Measurements from ENCODE around the gene CDH23. TPM values are rescaled to one million over a fixed set of nuclear protein-coding genes. Genes with fewer than 3 reads are reported as not detected.

CDH23 gene
- total RNA-seq, 4 donors from 2014 or later: 7.1 to 56.2 (median 25.4) TPM

DNA sequence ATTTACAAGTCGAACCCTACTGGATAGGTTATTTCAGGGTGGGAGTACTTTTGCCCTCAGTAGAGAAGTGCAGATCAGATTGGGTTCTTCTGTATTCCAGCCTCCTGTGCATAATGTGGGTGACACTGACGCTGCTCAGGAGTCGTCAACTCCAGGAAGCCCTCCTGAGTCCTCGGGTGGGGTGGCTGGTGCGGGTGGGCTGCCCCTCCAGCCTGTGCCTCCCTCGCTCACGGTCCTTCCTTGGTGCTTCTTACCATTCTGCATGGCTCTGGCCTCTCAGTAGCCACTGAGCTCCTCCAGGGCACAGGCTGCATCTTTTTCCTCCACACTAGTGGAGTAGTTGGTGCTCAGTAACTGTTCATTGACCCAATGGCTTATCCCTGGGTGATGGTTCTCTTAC is 4.3 kb downstream of the CDH23 start:
- Histone ChIP-seq H3K9me3 (no peaks in the 10 kb centered on the region), H3K36me3 (no peaks in the 10 kb centered on the region), H3K27me3 (peaks cover 0 to 3% of the 10 kb centered on the region in 2 donors), H3K4me3 (no peak overlapping the region), H3K4me1 (peaks cover 0 to 8% of the 10 kb centered on the region in 2 donors), H3K27ac (no peak overlapping the region)
- intact Hi-C loops (cut with DNase I; ENCODE audit: low total_unique reads): no loop called here
- TF ChIP-seq POLR2A (IDR thresholded peaks at IDR 0.05): no peak
- TF ChIP-seq, protein P1, sequence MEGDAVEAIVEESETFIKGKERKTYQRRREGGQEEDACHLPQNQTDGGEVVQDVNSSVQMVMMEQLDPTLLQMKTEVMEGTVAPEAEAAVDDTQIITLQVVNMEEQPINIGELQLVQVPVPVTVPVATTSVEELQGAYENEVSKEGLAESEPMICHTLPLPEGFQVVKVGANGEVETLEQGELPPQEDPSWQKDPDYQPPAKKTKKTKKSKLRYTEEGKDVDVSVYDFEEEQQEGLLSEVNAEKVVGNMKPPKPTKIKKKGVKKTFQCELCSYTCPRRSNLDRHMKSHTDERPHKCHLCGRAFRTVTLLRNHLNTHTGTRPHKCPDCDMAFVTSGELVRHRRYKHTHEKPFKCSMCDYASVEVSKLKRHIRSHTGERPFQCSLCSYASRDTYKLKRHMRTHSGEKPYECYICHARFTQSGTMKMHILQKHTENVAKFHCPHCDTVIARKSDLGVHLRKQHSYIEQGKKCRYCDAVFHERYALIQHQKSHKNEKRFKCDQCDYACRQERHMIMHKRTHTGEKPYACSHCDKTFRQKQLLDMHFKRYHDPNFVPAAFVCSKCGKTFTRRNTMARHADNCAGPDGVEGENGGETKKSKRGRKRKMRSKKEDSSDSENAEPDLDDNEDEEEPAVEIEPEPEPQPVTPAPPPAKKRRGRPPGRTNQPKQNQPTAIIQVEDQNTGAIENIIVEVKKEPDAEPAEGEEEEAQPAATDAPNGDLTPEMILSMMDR (IDR thresholded peaks at IDR 0.05): no peak
- no peak for DNase-seq

DNA sequence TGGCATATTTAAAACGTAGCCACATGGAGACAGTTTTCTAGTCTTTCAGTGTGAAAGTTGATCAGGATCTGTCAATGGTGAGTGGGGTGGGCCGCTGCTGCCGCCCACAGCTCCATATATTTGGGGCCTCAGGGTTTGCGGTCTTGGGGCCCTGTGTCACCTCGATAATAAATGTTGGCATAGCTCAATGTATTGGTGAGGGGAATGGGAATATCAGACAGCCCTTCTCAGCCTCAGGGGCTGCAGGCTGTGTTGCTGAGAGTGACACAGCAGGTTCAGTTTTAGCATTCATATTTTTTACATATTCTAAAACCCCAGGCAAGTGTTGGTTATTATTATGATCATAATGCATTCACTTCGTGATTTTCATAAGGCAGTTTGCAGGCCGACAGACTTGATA is 5.3 kb downstream of the CDH23 start:
- DNase-seq: no peak
- no peaks in the 10 kb centered on the region for H3K9me3 ChIP-seq
- peaks cover 0 to 8% of the 10 kb centered on the region in 2 donors for H3K4me1 ChIP-seq
- TF ChIP-seq POLR2A (IDR thresholded peaks at IDR 0.05): no peak
- TF ChIP-seq, protein P1 (IDR thresholded peaks at IDR 0.05): no peak
- H3K27ac ChIP-seq: no peak overlapping the region
- H3K27me3 ChIP-seq: peaks cover 0 to 3% of the 10 kb centered on the region in 2 donors
- no peak overlapping the region for H3K4me3 ChIP-seq
- intact Hi-C loops (cut with DNase I; ENCODE audit: low total_unique reads): no loop called here
- no peaks in the 10 kb centered on the region for H3K36me3 ChIP-seq

DNA sequence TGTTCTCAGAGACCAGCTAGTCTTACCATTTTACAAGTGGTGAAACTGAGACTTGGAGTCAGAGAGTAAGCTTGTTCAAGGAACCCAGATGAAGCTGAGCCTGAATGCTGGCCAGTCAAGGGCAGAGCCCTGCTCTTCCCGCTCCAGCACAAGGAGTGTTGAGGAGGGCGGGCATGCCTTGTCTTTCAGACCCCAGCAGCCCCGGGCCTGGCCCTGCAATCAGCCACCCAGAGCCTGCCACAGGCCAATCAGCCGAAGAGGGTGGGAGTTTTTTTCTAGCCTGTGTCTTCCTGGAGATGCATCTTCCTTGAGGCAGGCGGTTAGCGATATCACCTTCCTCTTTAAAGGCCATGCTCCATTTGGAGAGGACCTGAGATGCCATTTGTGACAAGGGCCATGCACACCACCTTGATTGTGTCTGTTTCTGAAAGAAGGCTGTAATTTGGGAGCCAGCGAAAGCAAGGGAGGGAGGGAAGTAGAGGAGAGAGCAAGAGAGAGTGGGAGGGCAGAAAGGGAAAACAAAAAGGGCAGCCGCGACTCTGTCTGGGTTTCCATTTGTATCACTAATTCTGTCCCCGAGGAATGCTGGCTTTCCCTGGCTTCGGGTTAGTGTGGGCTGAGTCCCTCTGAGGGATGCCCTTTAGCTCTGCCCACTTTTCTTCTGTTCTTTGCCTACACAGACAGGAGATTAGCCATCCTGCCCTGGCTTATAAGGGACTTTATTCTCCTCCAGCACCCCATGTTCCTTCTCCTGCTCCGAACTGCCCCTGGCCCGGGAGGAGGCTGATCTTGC is 8.0 kb downstream of the CDH23 start:
- H3K9me3 ChIP-seq: no peaks in the 10 kb centered on the region
- H3K4me3 ChIP-seq: no peak overlapping the region
- intact Hi-C loops (cut with DNase I; ENCODE audit: low total_unique reads): no loop called here
- no peaks in the 10 kb centered on the region for H3K27me3 ChIP-seq
- H3K36me3 ChIP-seq: no peaks in the 10 kb centered on the region
- TF ChIP-seq POLR2A (IDR thresholded peaks at IDR 0.05): no peak
- TF ChIP-seq, protein P1 (IDR thresholded peaks at IDR 0.05): no peak
- H3K4me1 ChIP-seq: no peaks in the 10 kb centered on the region
- no peak for DNase-seq
- no peak overlapping the region for H3K27ac ChIP-seq

DNA sequence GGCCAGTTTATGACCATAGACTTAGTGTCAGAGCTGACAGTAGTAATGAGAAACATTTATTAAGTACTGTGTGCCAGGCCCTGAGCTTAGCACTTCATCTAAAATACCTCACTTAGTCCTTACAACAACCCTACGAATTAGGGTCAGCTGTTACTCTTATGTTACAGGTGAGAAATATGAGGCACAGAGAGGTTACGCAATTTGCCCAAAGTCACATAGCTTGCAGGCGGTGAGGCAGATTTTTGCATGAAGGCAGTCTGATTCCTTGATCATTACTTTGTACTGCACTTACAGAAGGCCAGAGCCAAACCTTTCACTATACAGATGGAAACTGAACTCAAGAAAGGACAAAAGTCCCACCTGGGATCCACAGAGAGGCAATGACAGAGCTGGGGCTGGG is 10.2 kb downstream of the CDH23 start:
- Histone ChIP-seq H3K4me3 (no peak overlapping the region), H3K9me3 (peaks cover 0 to 5% of the 10 kb centered on the region in 2 donors), H3K27me3 (no peaks in the 10 kb centered on the region), H3K36me3 (no peaks in the 10 kb centered on the region), H3K4me1 (no peaks in the 10 kb centered on the region), H3K27ac (no peak overlapping the region)
- DNase-seq: no peak
- no peak for TF ChIP-seq POLR2A (IDR thresholded peaks at IDR 0.05)
- TF ChIP-seq, protein P1 (IDR thresholded peaks at IDR 0.05): no peak
- intact Hi-C loops (cut with DNase I; ENCODE audit: low total_unique reads): no loop called here

DNA sequence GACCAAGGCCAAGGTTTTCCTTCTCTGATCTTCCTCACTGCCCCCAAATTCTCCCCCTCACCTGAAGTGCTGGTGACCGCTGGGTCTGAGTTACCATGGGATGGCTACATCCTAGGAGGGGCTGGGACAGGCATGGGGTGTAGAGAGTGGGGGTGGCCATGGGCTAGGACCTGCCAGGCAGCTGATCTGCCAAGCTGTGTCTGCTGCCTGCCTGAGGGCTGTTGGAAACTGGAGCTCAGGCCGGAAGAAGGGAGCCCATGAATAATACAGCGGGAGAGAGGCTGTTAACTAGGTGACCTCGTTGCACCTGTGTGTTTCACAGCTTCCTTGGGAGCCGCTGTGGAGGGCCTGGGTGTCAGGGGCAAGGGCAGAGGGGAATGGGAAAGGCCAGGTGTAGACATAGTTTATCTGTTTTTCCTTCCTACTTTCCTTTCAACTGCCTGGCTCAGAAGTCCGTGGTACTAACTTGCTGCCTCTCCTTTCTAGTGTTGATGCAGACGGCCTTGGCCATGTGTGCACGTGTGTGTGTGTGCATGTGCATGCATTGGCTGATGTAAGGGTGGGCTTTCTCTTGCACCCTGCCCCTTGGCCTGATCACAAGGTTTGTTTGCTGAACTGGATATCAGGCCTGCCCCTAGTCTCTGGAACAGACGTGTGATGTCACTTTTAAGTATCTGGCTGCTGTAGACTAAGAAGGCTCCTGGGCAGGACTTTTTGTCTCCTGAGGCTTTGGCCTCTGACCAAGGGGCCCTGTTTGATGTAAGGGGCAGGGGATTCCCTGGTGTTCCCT is 11.9 kb downstream of the CDH23 start:
- Histone ChIP-seq H3K27ac (no peak overlapping the region), H3K27me3 (no peaks in the 10 kb centered on the region), H3K36me3 (no peaks in the 10 kb centered on the region), H3K4me1 (no peaks in the 10 kb centered on the region), H3K4me3 (no peak overlapping the region), H3K9me3 (peaks cover 0 to 5% of the 10 kb centered on the region in 2 donors)
- TF ChIP-seq, protein P1 (IDR thresholded peaks at IDR 0.05): no peak
- TF ChIP-seq POLR2A (IDR thresholded peaks at IDR 0.05): no peak
- DNase-seq: no peak
- intact Hi-C loops (cut with DNase I; ENCODE audit: low total_unique reads): no loop called here

All from uterus (tissue), 4 donors.